GM21737 (cell line): Measurements from ENCODE around the gene BUD31.
A peak's percentile ranks its signal among the peaks of the same experiment; 100 is the strongest.
"Not testable (repeated sequence)": the region's sequence is repeated elsewhere in the genome, so short reads cannot be mapped to it uniquely, and the experiment has no call there.

ENCODE experiments used
- ATAC-seq: cut with Tn5 transposase; IDR thresholded peaks from one replicate; pipeline ENCODE4 v1.9.1; 2021; ENCODE audit warnings: mild to moderate bottlenecking, moderate library complexity; ENCODE audit not compliant: unreplicated experiment

Gene BUD31

DNA sequence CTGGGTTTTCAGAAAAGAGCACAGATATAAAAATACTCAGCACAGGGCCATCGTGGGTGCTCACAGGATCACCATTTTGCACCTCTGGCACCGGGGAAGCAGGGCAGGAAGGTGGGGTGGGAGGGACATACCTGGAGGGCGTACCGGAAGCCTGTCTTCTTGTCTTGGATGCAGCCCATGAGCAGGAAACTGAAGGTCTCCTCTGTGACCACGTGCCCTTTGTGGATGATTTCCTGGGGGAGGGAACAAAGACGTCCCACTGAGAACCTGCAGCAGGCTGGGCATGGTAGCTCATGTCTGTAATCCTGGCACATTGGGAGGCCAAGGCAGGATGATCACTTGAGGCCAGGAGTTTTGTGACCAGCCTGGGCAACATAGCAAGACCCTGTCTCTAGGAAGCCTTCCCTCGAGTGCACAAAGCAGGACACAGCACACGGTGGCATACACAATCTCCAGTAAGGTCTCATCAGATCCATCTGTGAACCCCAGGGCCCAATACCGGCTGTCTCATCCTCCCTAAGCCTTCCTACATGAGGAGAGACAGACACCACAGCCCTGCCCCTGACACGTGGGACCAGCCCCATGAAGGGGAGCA lies 20.3 kb downstream of the BUD31 start:
- no peak for ATAC-seq

DNA sequence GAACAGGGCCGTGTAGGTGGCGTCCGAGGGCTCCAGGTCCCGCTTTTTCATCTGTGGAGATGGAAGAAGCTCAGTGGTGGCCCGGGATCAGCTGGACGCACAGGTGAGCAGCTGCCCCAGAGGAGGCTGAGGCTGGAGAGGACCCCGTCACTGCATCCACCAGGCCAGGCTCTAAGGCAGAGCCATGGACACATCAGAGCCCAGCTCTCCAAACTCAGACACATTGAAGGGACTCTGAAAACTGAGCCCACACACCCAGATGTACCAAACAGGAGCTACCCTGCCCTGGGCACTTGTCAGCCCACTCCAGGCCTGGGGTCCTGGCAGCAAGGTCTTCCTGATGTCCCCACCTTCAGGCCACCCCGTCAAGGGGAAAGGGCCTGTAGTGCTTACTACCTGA lies 21.0 kb downstream of the BUD31 start:
- no peak for ATAC-seq

DNA sequence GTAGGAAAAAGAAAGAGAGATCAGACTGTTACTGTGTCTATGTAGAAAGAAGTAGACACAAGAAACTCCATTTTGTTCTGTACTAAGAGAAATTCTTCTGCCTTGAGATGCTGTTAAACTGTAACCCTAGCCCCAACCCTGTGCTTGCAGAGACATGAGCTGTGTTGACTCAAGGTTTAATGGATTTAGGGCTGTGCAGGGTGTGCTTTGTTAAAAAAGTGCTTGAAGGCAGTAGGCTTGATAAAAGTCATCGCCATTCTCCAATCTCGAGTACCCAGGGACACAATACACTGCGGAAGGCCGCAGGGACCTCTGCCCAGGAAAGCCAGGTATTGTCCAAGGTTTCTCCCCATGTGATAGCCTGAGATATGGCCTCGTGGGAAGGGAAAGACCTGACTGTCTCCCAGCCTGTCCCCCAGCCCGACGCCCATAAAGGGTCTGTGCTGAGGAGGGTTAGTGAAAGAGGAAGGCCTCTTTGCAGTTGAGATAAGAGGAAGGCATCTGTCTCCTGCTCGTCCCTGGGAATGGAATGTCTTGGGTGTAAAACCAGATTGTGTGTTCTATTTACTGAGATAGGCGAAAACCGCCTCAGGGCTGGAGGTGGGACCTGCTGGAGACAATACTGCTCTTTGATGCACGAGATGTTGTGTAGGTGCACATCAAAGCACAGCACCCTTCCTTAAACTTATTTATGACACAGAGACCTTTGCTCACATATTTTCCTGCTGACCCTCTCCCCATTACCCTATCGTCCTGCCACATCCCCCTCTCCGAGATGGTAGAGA lies 23.2 kb downstream of the BUD31 start:
- ATAC-seq = not testable (repeated sequence)

DNA sequence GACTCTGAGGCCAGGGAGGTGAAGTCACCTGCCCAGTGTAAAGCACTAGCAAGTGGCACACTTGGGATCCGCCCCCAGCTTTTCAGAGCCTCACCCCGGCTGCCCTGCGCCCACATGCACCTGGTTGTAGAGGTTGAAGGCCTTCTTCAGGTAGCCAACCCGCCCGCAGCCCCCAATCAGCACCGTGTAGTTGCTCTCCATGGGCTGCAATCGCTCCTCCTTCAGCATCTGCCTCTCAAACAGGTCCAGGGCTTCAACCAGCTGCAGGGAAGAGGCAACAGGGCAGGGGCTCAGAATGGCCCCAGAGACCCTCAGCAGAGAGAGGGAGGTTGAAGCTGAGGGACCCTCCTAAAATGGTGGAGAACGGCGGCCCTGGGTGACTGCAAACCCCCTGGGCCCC lies 24.4 kb downstream of the BUD31 start:
- no peak for ATAC-seq

DNA sequence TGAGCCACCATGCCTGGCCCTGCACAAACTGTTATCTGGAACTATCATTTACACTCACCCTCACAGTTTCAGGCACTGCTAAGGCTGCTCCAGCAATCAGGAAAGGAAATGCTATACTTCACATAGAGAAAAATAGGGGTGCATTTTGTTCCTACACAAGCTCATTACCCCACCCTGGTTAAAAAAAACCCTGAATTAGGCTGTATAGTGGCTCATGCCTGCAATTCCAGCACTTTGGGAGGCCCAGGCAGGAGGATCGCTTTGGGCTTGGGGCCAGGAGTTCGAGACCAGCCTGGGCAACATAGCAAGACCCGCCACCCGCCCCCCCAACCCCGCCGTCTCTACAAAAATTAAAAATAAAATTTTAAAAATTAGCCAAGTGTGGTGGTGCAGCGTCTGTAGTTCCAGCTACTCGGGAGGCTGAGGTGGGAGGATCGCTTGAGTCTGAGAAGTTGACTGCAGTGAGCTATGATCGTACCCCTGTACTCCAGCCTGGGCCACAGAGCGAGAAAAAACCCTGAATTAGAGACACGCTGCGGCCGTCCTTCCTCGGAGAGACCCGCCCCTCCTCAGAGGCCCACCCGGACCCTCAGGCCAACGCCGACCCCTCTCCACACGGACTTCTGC lies 29.3 kb downstream of the BUD31 start:
- no peak for ATAC-seq

DNA sequence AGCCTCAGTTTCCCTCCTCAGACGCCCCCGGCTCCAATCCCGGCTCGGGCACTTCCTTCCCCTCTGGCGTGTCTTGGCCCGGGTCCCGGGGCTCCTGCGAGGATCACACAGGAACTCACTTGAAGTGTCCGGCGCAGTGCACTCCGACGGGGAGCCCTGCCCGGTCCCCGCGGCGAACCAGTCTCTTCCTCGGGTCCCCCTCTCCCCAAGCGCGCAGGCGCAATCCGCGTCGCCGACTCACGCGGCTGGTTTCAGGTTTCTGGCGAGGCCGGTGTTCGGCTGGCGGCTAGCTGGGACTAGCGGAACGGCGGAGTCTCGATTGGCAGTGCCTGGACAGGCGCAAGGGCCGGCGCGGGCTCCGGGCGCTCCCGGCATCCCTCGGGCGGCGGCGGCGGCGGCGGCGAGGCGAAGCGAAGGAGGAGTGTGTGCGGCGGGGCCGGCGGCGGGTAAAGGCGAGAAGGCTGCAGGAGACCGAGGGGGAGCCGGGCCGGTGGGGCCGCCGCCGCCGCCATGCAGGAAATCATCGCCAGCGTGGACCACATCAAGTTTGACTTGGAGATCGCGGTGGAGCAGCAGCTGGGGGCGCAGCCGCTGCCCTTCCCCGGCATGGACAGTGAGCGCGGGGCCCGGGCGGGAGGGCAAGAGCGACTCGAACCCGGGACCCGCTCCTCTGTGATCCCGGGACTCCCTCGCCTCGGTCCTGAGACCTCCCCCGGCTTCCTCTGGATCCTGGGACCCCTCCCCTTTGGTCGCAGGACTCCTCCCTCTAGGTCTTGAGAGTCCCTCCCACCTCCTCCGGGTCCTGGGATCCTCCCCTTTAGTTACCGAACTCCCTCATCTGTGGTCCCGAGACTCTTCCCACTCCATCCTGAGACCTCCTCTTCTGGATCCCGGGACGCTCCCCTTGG lies 30.1 kb downstream of the BUD31 start, which contains the start of the genes CPSF4 and PTCD1:
Gene CPSF4, plus strand, starts transcription at position 371 of the 908 bp plus-strand sequence. Its CDS starts 140 bp downstream, at position 511.
Gene PTCD1, minus strand, starts transcription at position 226 of the 908 bp plus-strand sequence. CDS start 3,556 bp downstream, outside the sequence.
- peak; percentile 95 for ATAC-seq

DNA sequence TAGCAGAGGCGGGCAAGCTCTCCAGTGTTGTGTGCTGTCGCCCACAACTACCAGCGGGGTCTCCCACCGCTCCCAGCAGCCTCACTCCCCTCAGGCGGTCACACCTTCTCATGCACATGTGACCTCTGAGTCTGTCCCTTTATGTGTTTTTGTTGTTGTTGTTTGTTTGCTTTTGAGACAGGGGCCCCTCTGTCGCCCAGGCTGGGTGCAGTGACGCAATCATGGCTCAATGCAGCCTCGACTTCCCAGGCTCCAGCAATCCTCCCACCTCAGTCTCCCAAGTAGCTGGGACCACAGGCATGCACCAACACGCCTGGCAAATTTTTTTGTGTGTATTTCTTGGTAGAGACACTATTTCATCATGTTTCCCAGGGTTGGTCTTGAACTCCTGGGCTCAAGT lies 31.4 kb downstream of the BUD31 start:
- ATAC-seq = no peak

DNA sequence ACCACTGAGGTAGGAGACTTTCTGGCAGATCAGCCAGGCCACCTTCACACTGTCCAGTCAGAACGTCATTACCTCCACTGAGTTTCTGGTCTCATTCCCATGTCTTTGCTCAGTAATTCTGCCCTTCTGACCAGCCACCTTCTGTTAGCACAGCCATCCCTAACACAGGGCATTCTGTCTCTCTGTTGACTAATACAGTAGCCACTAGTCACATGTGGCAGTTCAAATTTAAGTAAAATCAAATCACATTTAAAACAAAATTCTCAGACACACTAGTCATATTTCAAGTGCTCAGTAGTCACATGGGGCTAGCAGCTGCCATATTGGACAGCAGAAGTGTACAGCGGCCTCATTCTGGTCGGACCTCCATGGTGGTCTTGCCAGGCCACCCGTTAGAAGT lies 37.3 kb downstream of the BUD31 start:
- ATAC-seq = no peak

DNA sequence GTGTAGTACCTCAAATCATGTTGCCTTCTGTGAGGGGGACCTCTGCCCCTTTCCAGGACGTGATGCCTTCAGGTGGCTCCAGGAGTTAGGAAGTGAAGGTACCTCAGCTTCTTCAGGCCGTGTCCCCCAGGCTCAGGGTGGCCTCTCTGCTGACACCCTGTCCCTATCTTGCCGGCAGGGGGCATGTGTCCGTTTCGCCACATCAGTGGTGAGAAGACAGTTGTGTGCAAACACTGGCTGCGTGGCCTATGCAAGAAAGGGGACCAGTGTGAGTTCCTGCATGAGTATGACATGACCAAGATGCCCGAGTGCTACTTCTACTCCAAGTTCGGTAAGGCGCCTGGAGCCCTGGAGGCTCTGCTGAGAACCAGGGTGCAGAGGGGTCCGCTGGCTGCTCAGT lies 39.2 kb downstream of the BUD31 start:
- no peak for ATAC-seq

DNA sequence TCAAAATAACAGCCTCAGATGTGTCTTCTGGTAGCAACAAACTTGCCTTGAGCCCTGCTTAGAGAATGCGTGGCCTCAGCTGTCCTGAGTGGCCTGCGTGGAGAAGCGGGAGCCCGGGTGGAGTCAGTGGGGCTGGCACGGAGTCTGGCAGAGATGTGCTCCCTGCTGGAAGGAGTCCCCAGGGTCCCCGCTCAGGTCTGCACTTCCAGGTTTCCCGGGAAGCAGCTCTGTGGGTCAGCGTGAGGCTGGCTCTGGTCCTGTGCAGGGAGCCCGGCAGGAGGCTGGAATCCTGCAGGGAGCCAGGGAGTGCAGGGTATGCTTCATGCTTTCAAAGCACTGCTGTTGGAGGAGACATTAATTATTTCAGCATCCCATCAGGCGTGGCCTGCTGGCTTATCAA lies 40.1 kb downstream of the BUD31 start:
- no peak for ATAC-seq

DNA sequence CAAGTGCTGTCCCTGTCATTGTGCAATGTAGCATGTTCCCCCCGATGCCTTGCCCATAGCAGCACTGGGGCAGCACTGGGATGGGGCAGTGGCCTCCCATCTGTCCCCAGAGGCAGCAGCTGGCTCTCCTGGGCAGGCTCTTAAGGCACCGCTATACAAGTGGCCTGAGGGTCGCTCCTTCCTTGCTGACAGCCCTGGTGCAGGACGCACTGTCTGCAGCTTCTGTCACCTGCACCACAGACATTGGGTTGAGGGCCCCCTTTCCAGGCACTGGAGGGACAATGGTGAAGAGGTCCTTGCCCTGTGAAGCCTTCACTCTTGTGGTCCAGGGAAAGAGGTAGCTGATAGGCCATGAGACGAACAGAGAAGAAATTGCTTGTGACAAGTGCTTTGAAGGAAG lies 40.6 kb downstream of the BUD31 start:
- ATAC-seq = no peak

DNA sequence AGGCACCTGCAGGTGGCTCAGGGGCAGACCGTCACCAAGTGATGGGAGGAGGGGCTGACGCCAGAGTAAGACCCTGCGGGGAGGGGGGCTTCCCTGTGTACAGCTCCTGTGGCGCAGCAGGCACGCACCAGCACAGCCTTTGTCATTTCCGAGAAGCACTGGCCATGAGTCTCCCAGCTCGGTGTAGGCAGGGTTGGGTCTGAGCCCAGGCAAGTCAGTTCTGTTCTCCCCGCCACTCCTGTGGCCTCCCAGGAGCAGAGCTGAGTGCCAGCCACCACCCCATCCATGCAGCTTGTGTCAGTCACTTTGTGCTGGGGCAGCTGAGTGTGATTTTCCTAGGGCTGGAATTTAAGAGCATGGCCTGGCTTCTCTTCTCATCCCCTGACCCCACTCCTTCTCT lies 43.2 kb downstream of the BUD31 start:
- ATAC-seq = no peak

DNA sequence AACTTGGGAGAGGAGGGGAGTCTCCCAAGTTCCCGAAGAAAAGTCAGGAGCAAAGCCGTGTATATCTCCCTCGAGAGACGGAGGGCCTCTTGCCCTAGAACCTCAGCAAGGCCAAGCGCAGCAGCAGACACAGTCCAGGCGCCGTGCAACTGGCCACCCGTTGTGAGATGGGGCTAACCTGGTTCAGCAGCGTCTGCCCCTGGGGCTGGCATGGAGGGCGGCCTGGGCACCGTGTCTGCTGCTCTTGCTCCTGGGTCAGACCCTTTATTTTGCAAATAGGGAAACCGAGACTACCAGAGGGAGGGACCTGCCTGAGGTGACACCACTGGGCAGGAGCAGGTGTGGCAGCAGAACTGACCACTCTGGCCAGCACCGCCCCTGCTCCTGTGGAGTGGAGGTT lies 43.8 kb downstream of the BUD31 start:
- ATAC-seq = no peak

DNA sequence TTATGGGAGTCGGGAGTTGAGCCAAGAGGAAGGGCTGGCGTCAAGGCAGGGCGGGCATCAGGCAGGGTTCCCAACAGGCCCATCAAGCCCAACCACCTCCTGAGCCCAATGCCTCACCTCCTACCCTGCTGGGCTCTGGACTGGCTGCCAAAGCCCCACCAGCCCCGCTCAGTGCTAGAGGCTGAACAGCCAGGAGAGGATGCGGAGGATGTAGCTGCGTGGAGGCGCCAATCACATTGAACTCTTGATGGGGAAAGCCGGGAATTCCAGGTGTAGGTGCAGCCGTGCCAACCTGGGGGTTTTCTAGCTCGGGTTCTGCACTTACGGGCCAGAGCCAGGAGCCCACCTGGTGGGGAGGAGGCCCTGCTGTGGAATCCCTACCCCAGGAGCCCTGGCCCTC lies 44.3 kb downstream of the BUD31 start:
- no peak for ATAC-seq

DNA sequence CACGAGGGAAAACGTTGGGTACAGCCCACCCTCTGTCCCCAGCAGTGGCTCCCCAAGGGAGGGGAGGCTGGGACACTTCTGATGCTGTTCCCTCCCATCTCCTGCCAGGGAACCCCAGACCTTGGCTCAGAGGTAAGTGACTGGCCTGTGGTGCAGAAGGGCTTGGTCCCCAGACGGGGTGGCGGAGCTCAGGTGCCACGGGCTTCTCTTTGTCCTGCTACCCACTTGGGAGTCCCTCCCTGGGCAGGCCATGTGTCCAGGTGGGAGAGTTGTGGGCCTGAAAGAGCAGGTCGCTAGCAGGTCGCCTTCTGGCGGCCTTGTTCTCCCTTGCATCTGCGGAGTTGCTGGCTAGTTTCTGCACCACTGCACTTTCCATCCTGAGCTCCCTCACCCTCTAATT lies 47.1 kb downstream of the BUD31 start:
- ATAC-seq = no peak

DNA sequence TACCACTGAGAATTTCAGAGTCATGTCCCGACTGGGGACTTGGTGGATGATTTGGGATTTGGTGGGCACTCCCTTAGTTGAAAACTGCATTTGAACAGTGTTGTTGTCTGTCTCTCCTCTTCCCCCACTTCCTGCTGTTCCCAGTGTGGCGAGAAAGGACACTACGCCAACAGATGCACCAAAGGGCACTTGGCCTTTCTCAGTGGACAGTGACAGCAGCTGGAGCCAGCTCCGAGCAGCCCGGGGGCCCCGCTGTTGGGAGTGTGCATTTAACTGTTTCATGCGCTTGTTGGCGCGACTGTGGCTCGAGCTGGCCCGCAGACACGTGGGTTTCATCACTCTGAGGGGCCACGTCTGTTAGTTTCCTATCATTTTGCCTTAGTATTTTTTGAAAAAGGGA lies 47.5 kb downstream of the BUD31 start:
- no peak for ATAC-seq

DNA sequence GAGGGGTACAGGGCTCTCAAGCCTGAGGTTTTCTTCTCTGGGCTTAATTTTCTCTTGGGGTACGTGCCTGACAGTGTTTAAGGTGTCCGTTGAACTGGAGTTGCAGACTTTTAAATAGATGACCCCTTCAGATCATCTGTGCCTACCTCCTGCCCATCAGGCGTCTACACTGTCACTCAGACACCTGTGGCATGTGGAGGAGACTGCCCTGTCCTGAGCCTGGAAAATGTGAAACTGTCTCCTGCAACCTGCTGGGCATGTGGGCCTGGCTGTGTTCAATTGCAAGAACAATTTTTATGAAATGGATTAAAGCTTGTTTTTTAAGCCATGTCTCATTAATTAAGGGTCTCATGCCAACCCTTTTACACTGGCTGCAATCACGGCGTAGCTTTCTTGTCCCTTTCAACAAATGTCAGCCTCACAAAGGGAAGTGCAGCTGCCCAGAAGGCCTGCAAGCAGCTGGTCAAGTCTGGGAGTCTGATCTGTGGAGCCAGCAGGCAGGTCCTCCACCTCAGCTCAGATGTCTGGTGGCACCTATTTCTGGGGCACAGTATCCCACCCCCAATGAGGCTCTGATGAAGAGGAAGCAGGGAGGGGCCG lies 48.4 kb downstream of the BUD31 start:
- ATAC-seq = no peak

DNA sequence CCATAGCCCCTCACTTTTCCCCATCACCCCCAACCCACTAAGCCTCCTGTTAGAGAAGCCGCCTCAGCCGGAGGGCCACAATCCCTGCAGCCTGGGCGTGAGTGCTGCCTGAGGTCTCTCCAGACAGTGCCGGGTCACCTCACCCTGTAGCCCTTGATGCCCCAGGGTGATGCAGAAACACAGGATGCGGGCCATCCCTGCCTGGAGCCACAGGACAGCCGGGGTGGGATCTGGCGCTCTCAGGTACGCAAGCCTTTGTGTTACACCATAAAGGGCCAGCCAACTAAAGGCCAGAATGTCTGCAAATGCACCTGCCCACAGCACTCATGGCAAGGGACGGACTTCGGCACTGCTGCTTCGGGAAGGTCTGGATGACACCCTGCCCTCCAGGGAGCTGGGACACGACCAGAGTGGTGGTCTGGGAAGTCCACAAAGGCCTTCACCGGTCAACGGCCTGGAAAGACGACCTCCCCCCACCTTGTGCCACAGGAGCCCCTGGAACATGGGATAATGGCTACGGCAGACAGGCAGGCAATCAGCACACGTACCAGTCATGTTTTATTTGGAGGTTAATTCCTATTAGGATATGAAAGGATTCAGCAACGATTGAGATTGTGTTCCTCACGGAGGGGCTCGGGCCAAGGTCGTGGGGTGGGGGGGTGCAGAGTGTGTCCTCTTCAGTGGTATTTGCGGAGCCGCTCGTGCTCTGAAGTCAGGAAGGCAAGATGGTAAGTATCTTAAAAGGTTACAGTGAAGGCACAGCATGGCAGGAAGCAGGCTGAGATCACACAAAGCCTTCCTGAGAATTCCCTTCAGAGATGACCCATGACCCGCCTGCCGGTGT lies 49.1 kb downstream of the BUD31 start:
- no peak for ATAC-seq

DNA sequence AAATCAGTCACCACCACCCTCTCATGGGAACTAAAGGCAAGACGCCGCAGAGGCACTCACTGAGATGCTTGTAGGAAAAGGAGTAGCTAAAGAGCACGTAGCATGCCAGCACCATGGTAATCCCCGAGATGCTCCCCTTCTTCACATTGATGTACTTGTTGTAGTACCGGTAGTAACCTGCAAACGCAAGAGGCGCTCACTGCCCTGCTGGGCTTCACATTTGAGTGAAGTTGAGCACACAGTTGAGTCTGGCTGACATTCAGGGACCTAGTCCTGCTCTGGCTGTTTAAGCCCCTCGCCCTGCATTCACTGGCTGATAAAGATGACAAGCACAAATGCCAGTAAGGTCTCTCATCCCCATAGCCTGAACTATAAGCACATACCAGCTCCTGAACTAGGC lies 50.3 kb downstream of the BUD31 start:
- ATAC-seq = no peak

DNA sequence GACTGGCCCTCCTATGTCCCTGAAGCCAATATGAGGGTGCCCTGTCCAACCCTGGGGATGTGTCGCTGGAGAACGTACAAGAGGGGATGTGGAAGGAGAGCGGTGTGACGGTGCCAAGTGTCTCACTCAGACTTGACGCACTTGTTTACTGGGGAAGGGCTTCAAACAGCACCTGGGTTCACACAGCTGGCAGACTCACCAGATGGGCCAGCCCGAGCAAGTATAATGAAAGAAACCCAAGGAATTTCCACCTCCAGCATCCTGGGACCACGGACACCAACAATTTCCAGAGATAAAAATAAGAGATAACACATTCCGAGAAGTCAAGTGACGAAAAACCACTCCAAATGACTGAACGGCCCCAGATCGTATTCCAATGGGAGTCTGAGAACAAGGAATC lies 51.9 kb downstream of the BUD31 start:
- ATAC-seq = no peak
